Measurements from ENCODE around the gene KRTAP12-4.
"Not testable (repeated sequence)": the region's sequence is repeated elsewhere in the genome, so short reads cannot be mapped to it uniquely, and the experiment has no call there.

DNA sequence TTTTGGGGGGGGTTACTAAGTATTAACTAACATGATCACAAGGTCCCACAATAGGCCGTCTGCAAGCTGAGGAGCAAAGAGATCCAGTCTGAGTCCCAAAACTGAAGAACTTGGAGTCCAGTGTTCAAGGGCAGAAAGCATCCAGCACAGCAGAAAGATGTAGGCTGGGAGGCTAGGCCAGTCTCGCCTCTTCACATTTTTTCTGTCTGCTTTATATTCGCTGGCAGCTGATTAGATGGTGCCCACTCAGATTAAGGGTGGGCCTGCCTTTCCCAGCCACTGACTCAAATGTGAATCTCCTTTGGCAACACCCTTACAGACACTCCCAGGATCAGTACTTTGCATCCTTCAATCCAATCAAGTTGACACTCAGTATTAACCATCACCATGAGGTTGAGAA is 35.3 kb upstream of the KRTAP12-4 start:
- not testable (repeated sequence) for TF ChIP-seq CTCF (conservative IDR thresholded peaks at IDR 0.05); EZH2 (IDR thresholded peaks at IDR 0.05; ENCODE audit: low read depth)

Measured in PC-9 (cell line).